H1 (cell line): Measurements from ENCODE around the gene MANEAL. TPM values are rescaled to one million over a fixed set of nuclear protein-coding genes. Genes with fewer than 3 reads are reported as not detected.

ENCODE experiments used
- CTCF ChIA-PET: fragments of 300-600 bp; sonication (Branson Sonifier 250); formaldehyde crosslinking; loops from one replicate; lab custom pipeline; 2021; ENCODE audit not compliant: partially characterized antibody; lab: Charles Lee
- POLR2A ChIA-PET: fragments of 300-600 bp; sonication (Branson Sonifier 250); formaldehyde crosslinking; loops from one replicate; lab custom pipeline; 2021; ENCODE audit warnings: inconsistent platforms; ENCODE audit not compliant: partially characterized antibody; lab: Charles Lee
- DNase-seq, 2 experiments: peaks; one replicate each; pipeline versions ENCODE4 v3.0.0 to v3.0.0-alpha.2; 2010 to 2022; ENCODE audit warnings: low spot score in 2 of 2, low read depth in 1 of 2, mixed read lengths in 1 of 2
- FAIRE-seq: peaks from 2 replicates; lab custom pipeline; 2011; peaks lifted over from hg19 to GRCh38; lab: Jason Lieb, UNC
- H2AFZ ChIP-seq: 2 replicates; pipeline ENCODE4 v1.8.1; 2012; ENCODE audit warnings: low read length, inconsistent platforms
- H2AK5ac ChIP-seq: 2 replicates; pipeline ENCODE4 v1.6.1; 2013; ENCODE audit warnings: low read depth, low read length
- H2BK120ac ChIP-seq: replicated peaks from 2 replicates; pipeline ENCODE3; 2013; ENCODE audit warnings: low read depth, low read length, inconsistent platforms
- H2BK12ac ChIP-seq: 2 replicates; pipeline ENCODE4 v1.6.1; 2013; ENCODE audit warnings: low read depth, low read length
- H2BK15ac ChIP-seq: 2 replicates; pipeline ENCODE4 v1.6.1; 2013; ENCODE audit warnings: low read length
- H2BK20ac ChIP-seq: 2 replicates; pipeline ENCODE4 v1.6.1; 2013; ENCODE audit warnings: low read length
- H2BK5ac ChIP-seq: 2 replicates; pipeline ENCODE4 v1.6.1; 2013; ENCODE audit warnings: low read depth, low read length
- H3K14ac ChIP-seq: 2 replicates; pipeline ENCODE4 v1.6.1; 2013; ENCODE audit warnings: inconsistent platforms; ENCODE audit not compliant: insufficient read length
- H3K18ac ChIP-seq: 2 replicates; pipeline ENCODE4 v1.6.1; 2013; ENCODE audit warnings: low read length; ENCODE audit errors: extremely low read depth
- H3K23ac ChIP-seq: 2 replicates; pipeline ENCODE4 v1.6.1; 2013; ENCODE audit warnings: inconsistent platforms; ENCODE audit not compliant: insufficient read length
- H3K23me2 ChIP-seq: 2 replicates; pipeline ENCODE4 v1.6.1; 2013; ENCODE audit warnings: low read depth, low read length
- H3K27ac ChIP-seq: 2 replicates; pipeline ENCODE4 v1.6.1; 2011; ENCODE audit warnings: low read depth, low read length, inconsistent platforms
- H3K27me3 ChIP-seq, 4 experiments: replicated peaks in 1 of 4; 1 replicate in 1 of 4; 2 replicates in 3 of 4; pipeline versions ENCODE4 v1.6.1 to v1.8.1; 2011 to 2013; ENCODE audit warnings: low read length in 3 of 4, mild to moderate bottlenecking in 3 of 4, inconsistent platforms in 2 of 4, mixed read lengths in 2 of 4, moderate library complexity in 1 of 4; ENCODE audit not compliant: control insufficient read depth in 3 of 4, insufficient read depth in 3 of 4; ENCODE audit errors: extremely low read depth in 1 of 4
- H3K36me3 ChIP-seq, 4 experiments: 2 replicates each; pipeline versions ENCODE4 v1.6.1 to v1.8.1; 2011 to 2013; ENCODE audit warnings: mild to moderate bottlenecking in 4 of 4, low read length in 3 of 4, moderate library complexity in 2 of 4, control low read depth in 1 of 4, inconsistent platforms in 1 of 4; ENCODE audit not compliant: insufficient read depth in 4 of 4, control insufficient read depth in 2 of 4
- H3K4ac ChIP-seq: replicated peaks from 2 replicates; pipeline ENCODE3; 2013; ENCODE audit warnings: low read length, low read depth, mixed read lengths, inconsistent platforms; ENCODE audit not compliant: insufficient read length
- H3K4me1 ChIP-seq, 4 experiments: replicated peaks in 1 of 4; 1 replicate in 1 of 4; 2 replicates in 3 of 4; pipeline versions ENCODE4 v1.6.1 to v1.8.1; 2011 to 2013; ENCODE audit warnings: low read length in 3 of 4, inconsistent platforms in 2 of 4, mixed read lengths in 1 of 4; ENCODE audit not compliant: insufficient read depth in 4 of 4, control insufficient read depth in 3 of 4
- H3K4me2 ChIP-seq, 2 experiments: 2 replicates each; pipeline versions ENCODE4 v1.6.1 to v1.8.1; 2011 to 2013; ENCODE audit warnings: low read depth in 2 of 2, low read length in 2 of 2, control low read depth in 1 of 2, inconsistent platforms in 1 of 2, mild to moderate bottlenecking in 1 of 2; ENCODE audit not compliant: insufficient read depth in 1 of 2
- H3K4me3 ChIP-seq, 4 experiments: fragments of 200-600, 300-600 bp in 1 of 4; sonication (generic), shearing (Covaris generic), sonication (Bioruptor Twin) in 1 of 4; 2 replicates each; pipeline versions ENCODE4 v1.5.1 to v1.8.1; 2011 to 2016; ENCODE audit warnings: low read length in 4 of 4, low read depth in 3 of 4, control low read depth in 2 of 4, inconsistent platforms in 2 of 4, mild to moderate bottlenecking in 2 of 4, mixed read lengths in 1 of 4, moderate library complexity in 1 of 4; ENCODE audit not compliant: insufficient read depth in 2 of 4; ENCODE audit errors: extremely low read depth in 1 of 4
- H3K56ac ChIP-seq: replicated peaks from 2 replicates; pipeline ENCODE3; 2013; ENCODE audit warnings: low read depth, mild to moderate bottlenecking, mixed read lengths, low read length, inconsistent platforms; ENCODE audit not compliant: insufficient read length
- H3K79me1 ChIP-seq: 2 replicates; pipeline ENCODE4 v1.6.1; 2013; ENCODE audit warnings: low read depth, low read length, control low read depth
- H3K79me2 ChIP-seq, 2 experiments: 2 replicates each; pipeline versions ENCODE4 v1.6.1 to v1.8.1; 2012 to 2013; ENCODE audit warnings: low read length in 2 of 2, mild to moderate bottlenecking in 2 of 2, inconsistent platforms in 1 of 2; ENCODE audit not compliant: insufficient read depth in 2 of 2, control insufficient read depth in 1 of 2
- H3K9ac ChIP-seq, 4 experiments: replicated peaks in 1 of 4; 1 replicate in 1 of 4; 2 replicates in 3 of 4; pipeline versions ENCODE4 v1.6.1 to v1.8.1; 2011 to 2013; ENCODE audit warnings: low read depth in 3 of 4, low read length in 3 of 4, control low read depth in 2 of 4, mild to moderate bottlenecking in 2 of 4, moderate library complexity in 2 of 4, inconsistent platforms in 1 of 4; ENCODE audit errors: extremely low read depth in 1 of 4
- H3K9me3 ChIP-seq, 2 experiments: 2 replicates each; pipeline versions ENCODE4 v1.6.1 to v1.8.1; 2012 to 2013; ENCODE audit warnings: mild to moderate bottlenecking in 2 of 2, moderate library complexity in 2 of 2, control low read depth in 1 of 2, inconsistent platforms in 1 of 2, low read depth in 1 of 2, low read length in 1 of 2, mixed read lengths in 1 of 2; ENCODE audit not compliant: insufficient read depth in 2 of 2
- H4K20me1 ChIP-seq, 2 experiments: replicated peaks in 1 of 2; 2 replicates each; pipeline versions ENCODE3 to v1.8.1; 2011 to 2013; ENCODE audit warnings: inconsistent platforms in 2 of 2, low read length in 2 of 2, mild to moderate bottlenecking in 1 of 2; ENCODE audit not compliant: insufficient read depth in 2 of 2, control insufficient read depth in 1 of 2
- H4K5ac ChIP-seq: 2 replicates; pipeline ENCODE4 v1.6.1; 2013; ENCODE audit warnings: low read length, low read depth, mixed read lengths, inconsistent platforms; ENCODE audit not compliant: insufficient read length
- H4K8ac ChIP-seq: 2 replicates; pipeline ENCODE4 v1.8.0; 2013; ENCODE audit warnings: mild to moderate bottlenecking, moderate library complexity, low read length, inconsistent platforms; ENCODE audit not compliant: insufficient read depth; ENCODE audit errors: extremely low read depth
- H4K91ac ChIP-seq: replicated peaks from 2 replicates; pipeline ENCODE3; 2013; ENCODE audit warnings: low read length, mixed read lengths, inconsistent platforms; ENCODE audit not compliant: insufficient read length
- BRCA1 ChIP-seq: IDR thresholded peaks from 2 replicates; pipeline ENCODE4 v1.6.1; 2012; ENCODE audit warnings: low read depth, low read length, improper control_type of control experiment
- EP300 ChIP-seq, 2 experiments: IDR thresholded peaks; 1 replicate in 1 of 2; 2 replicates in 1 of 2; pipeline ENCODE4 v1.6.1; 2011 to 2012; ENCODE audit warnings: low read depth in 2 of 2, low read length in 2 of 2, mild to moderate bottlenecking in 2 of 2, borderline replicate concordance in 1 of 2, inconsistent platforms in 1 of 2, moderate library complexity in 1 of 2
- HDAC6 ChIP-seq: IDR thresholded peaks from one replicate; pipeline ENCODE4 v1.7.1; 2012; ENCODE audit warnings: low read depth, mild to moderate bottlenecking, inconsistent platforms, low read length, moderate library complexity
- NRF1 ChIP-seq: IDR thresholded peaks from 2 replicates; pipeline ENCODE4 v1.6.1; 2011; ENCODE audit warnings: mild to moderate bottlenecking, low read depth, low read length, improper control_type of control experiment
- PHF8 ChIP-seq: fragments of 200-600 bp; sonication (generic); conservative IDR thresholded peaks from 2 replicates; pipeline ENCODE4 v1.7.1; 2012; ENCODE audit warnings: low read depth, mild to moderate bottlenecking, inconsistent platforms, low read length, moderate library complexity
- RBBP5 ChIP-seq: IDR thresholded peaks from 2 replicates; pipeline ENCODE4 v1.7.1; 2012; ENCODE audit warnings: low read depth, mild to moderate bottlenecking, inconsistent platforms, low read length, moderate library complexity, borderline replicate concordance
- RNF2 ChIP-seq: fragments of 200-900, 300-1000 bp; sonication (generic); IDR thresholded peaks from 2 replicates; pipeline ENCODE4 v1.7.1; 2016; ENCODE audit warnings: borderline replicate concordance, low read depth, mild to moderate bottlenecking, antibody characterized with exemption, low read length; ENCODE audit not compliant: poor library complexity, severe bottlenecking; ENCODE audit errors: missing control alignments
- SIX5 ChIP-seq: IDR thresholded peaks from 2 replicates; pipeline ENCODE4 v1.6.1; 2011; ENCODE audit warnings: mild to moderate bottlenecking, low read depth, low read length
- SUZ12 ChIP-seq: fragments of 200-600 bp; sonication (generic); IDR thresholded peaks from 2 replicates; pipeline ENCODE4 v1.6.1; 2012; ENCODE audit warnings: mild to moderate bottlenecking, inconsistent platforms, low read length, moderate library complexity, mixed read lengths
- TAF7 ChIP-seq: optimal IDR thresholded peaks from 2 replicates; pipeline ENCODE3; 2011; ENCODE audit warnings: low read depth, mild to moderate bottlenecking, inconsistent platforms, low read length, moderate library complexity, borderline replicate concordance
- YY1 ChIP-seq: IDR thresholded peaks from 2 replicates; pipeline ENCODE4 v1.6.1; 2011; ENCODE audit warnings: low read depth, mild to moderate bottlenecking, low read length
- WGBS, 2 experiments: shearing (Covaris generic) in 1 of 2; methylation state at CpG; one replicate each; pipeline versions ENCODE4 v1.1.6 to v1.1.7; 2013 to 2015; ENCODE audit warnings: low lambda C conversion rate in 2 of 2, mixed read lengths in 2 of 2, inconsistent platforms in 1 of 2, low coverage in 1 of 2, missing lambda C conversion rate in 1 of 2; ENCODE audit not compliant: insufficient replicate concordance in 2 of 2, insufficient coverage in 1 of 2, insufficient read length in 1 of 2; ENCODE audit errors: extremely low coverage in 1 of 2, missing lambda C conversion rate in 1 of 2; 5-methylcytosine and 5-hydroxymethylcytosine counted together
- polyA plus RNA-seq, 7 experiments: library from polyadenylated mRNA; depleted of rRNA in 3 of 7; stranded (reverse) in 5 of 7; unstranded in 2 of 7; fragments of >200 nt in 5 of 7; fragments of 200-250 nt in 2 of 7; gene quantifications; 1 replicate in 5 of 7; 2 replicates in 1 of 7; 4 replicates in 1 of 7; pipeline versions ENCODE4 v1.2.1 to v1.2.3, GENCODE V29; 2011 to 2013; ENCODE audit warnings: missing spikeins in 2 of 7, mixed read lengths in 2 of 7
- total RNA-seq: library from RNA; stranded (reverse); fragmentation: NEBNext Ultra II Directional; extraction: Animal tissue kit (Norgen Biotek cat#: 25700); gene quantifications from 2 replicates; pipeline ENCODE4 v1.2.1, GENCODE V29; 2021
- TF ChIP-seq, protein P1 (sequence below): IDR thresholded peaks from 2 replicates; pipeline ENCODE4 v1.6.1; 2012; ENCODE audit warnings: low read length, inconsistent platforms

MANEAL gene
- total and polyA plus RNA-seq, 2 of the 8 experiments (the other 6 are each of a cell fraction or from before 2014, with no cell fraction given): 4.8 to 7.2 TPM

DNA sequence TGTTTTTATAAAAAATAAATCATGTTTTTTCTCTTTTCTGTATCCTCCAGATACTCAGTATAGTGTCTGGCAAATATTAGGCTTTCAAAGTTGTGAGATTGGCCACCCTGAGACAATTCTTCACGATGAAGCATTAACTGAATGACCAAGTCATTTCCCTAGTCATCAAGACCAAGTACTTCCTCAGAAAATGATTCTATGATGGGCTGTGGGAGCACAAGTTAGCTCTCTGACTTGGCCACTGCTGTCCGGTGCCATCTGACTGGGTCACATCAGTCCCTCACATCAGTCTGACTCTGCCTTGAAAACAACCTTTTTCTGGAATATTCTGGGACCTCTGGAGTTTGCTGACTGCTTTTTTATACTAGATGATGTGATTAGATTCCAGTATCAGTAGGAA lies 27.8 kb downstream of the MANEAL start:
- Histone ChIP-seq H3K27me3 (no peaks in the 10 kb centered on the region), H3K4me2 (no peak overlapping the region), H3K4me1 (no peaks in the 10 kb centered on the region), H3K9me3 (no peaks in the 10 kb centered on the region), H3K56ac (no peak overlapping the region), H4K91ac (no peak overlapping the region), H4K20me1 (no peaks in the 10 kb centered on the region), H2AK5ac (no peak overlapping the region), H3K27ac (no peak overlapping the region), H3K36me3 (peaks cover 12 to 30% (median 27%) of the 10 kb centered on the region in 4 experiments), H3K9ac (no peak overlapping the region), H4K8ac (no peak overlapping the region), H2BK15ac (no peak overlapping the region), H3K4ac (no peak overlapping the region), H2BK12ac (no peak overlapping the region), H2AFZ (no peak overlapping the region), H2BK5ac (no peak overlapping the region), H3K14ac (no peak overlapping the region), H3K79me2 (no peaks in the 10 kb centered on the region), H2BK120ac (no peak overlapping the region), H2BK20ac (no peak overlapping the region), H4K5ac (no peak overlapping the region), H3K23ac (no peak overlapping the region), H3K18ac (no peak overlapping the region), H3K79me1 (no peaks in the 10 kb centered on the region), H3K23me2 (no peaks in the 10 kb centered on the region), H3K4me3 (no peak overlapping the region)
- ChIA-PET CTCF (no interaction called here), POLR2A (interaction anchor here (2.7 kb wide), 1 partner anchor 13 kb away, joined by 8 read pairs; the partner anchor contains the start of genes C1orf122 and YRDC)
- DNase-seq: no peak
- WGBS, 2 experiments: 90% methylated on average over 2 of the region's 2 CpGs; no CpG with 5 or more reads in 1 of the 2 experiments
- no peak for FAIRE-seq
- no peak for TF ChIP-seq TAF7
- no peak for TF ChIP-seq RBBP5
- no peak for TF ChIP-seq EP300 (IDR thresholded peaks at IDR 0.05; ENCODE audit: borderline replicate concordance in 1 of 2, low read depth in 2 of 2, low read length in 2 of 2)
- no peak for TF ChIP-seq YY1
- TF ChIP-seq RNF2: no peak
- TF ChIP-seq SIX5: no peak
- TF ChIP-seq PHF8: no peak
- TF ChIP-seq NRF1: no peak
- TF ChIP-seq HDAC6: no peak
- TF ChIP-seq SUZ12: no peak
- no peak for TF ChIP-seq BRCA1
- TF ChIP-seq, protein P1, sequence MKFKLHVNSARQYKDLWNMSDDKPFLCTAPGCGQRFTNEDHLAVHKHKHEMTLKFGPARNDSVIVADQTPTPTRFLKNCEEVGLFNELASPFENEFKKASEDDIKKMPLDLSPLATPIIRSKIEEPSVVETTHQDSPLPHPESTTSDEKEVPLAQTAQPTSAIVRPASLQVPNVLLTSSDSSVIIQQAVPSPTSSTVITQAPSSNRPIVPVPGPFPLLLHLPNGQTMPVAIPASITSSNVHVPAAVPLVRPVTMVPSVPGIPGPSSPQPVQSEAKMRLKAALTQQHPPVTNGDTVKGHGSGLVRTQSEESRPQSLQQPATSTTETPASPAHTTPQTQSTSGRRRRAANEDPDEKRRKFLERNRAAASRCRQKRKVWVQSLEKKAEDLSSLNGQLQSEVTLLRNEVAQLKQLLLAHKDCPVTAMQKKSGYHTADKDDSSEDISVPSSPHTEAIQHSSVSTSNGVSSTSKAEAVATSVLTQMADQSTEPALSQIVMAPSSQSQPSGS: no peak
